GM19455 (cell line): Measurements from ENCODE around the gene MUC13.
"Not testable (repeated sequence)": the region's sequence is repeated elsewhere in the genome, so short reads cannot be mapped to it uniquely, and the experiment has no call there.

ENCODE experiments used
- ATAC-seq: cut with Tn5 transposase; IDR thresholded peaks from one replicate; pipeline ENCODE4 v1.9.1; 2021; ENCODE audit not compliant: unreplicated experiment

The MUC13 gene, protein sequence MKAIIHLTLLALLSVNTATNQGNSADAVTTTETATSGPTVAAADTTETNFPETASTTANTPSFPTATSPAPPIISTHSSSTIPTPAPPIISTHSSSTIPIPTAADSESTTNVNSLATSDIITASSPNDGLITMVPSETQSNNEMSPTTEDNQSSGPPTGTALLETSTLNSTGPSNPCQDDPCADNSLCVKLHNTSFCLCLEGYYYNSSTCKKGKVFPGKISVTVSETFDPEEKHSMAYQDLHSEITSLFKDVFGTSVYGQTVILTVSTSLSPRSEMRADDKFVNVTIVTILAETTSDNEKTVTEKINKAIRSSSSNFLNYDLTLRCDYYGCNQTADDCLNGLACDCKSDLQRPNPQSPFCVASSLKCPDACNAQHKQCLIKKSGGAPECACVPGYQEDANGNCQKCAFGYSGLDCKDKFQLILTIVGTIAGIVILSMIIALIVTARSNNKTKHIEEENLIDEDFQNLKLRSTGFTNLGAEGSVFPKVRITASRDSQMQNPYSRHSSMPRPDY

GRCh38 chr3:124934577-124934976 is at the start of gene MUC13:
Gene MUC13, minus strand, starts transcription at chr3:124934751. Its CDS starts 39 bp downstream, at chr3:124934712.
- no peak for ATAC-seq

- no peak for ATAC-seq
These were observed 48.3 kb upstream of the MUC13 start for GRCh38 chr3:124982855-124983254.

GRCh38 chr3:124981472-124981871 is 46.9 kb upstream of the MUC13 start:
- no peak for ATAC-seq

DNA sequence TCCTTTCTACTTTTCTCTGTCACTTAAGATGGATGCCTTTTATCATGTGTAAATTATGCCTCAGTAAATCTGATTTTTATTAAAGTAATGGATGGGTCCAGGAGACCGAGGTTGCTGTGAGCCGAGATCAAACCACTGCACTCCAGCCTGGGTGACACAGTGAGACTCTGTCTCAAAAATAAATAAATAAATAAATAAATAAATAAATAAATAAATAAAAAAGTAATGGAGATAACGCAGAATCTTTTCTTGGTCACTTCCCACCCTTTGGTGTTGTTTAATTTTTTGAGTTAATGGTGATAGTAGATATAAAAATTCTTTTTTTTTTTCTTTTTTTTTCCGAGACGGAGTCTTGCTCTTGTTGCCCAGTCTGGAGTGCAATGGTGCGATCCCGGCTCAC is 44.1 kb upstream of the MUC13 start:
- no peak for ATAC-seq

DNA sequence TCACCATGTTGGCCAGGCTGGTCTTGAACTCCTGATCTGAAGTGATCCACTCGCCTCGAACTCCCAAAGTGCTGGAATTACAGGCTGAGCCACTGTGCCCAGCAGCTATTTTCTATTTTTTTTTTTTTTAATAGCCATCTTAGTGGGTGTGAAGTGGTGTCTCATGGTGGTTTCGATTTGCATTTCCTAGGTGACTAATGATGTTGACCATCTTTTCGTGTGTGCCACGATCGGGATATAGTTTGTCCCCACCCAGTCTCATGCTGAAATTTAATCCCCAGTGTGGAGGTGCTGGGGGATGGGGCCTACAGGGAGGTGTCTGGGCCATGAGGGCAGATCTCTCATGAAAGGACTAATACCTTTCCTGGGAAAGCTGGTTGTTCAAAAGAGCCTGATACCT is 41.8 kb upstream of the MUC13 start:
- no peak for ATAC-seq

DNA sequence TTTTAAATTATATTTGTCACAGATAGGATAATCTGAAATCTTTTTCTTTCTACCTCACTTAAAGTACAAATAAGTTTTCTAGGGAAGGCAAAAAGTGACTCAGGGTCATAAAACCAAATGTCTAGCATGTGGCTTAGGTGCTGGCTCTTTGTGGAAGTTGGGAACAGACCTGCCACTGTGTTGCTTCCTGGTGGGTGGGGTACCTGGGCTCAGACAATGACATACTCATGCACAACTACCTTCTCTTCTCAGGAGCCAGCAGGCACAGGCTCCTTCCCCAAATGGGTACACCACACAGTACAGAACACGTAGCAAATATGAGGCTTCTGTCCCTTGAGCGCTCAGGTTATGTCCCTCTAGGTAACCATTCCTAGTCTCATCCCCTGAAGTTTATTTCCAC is 40.1 kb upstream of the MUC13 start:
- no peak for ATAC-seq

DNA sequence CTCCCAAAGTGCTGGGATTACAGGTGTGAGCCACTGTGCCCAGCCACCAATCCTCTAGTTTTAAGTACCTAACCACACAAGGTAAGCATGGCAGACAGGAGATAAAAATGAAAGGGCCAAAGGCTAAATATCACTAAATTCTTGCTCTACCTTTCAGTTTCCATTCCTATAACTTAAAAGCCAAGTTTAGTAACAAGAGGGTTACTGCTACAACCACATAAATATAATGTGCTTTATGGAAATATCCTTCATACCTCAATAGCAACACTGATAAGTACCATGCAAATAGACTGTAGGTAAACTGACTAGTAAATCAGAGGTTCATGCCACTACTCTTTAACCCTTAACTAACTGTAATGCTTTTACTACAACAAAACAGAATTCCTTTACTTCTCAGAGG is 38.7 kb upstream of the MUC13 start:
- no peak for ATAC-seq

DNA sequence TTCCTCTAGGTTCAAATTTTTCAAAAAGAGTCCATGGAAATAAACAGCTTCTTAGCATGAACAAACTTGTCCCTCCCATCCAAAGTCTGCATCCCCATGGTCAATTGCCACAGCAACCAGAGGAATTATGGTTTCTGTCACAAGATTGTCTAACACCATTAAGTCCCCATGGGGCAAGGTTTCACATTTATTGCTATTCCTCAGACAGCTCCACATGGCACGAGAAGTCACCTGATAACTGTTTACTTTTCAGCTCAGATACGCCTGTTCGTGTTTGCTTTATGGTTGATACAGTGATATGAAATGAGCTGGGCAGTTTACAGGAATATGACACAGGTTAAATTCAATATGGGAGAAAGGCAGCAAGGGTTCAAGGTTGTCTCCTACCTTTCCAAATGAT is 37.9 kb upstream of the MUC13 start:
- no peak for ATAC-seq

DNA sequence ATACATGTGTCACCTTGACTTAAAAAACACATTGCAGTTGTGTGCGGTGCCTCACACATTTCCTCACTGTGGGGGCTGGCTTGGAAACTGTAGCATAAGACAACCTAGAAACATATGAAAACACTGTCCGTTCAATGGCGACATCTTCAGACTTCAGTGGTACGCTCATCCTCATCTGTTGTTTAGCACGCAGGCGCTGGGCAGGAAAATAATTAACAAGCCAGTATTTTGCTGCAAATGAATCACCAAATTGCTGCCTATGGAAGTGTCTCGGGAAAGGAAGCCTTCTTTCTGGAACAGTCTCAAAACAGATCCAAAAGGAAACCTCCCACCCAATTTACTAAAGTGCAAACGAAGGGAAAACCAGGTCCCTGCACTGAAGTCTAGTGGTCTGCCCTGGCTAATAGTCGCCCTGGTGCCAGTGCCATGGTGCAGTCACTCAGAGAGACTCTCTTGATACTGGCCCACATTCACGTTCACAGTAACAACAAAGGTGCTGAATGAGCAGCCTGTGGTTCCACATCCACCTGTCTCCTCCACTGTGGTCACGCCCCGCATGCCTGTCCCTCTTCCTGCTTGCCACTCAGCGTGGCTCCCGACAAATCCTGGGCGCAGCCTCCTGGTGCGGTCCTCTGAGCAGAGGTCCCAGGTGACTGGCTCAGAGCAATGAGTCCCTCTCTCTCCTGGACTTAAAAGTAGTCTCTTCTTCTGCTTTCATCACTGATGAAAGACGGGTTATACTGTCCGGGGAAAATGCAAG is 35.6 kb upstream of the MUC13 start:
- no peak for ATAC-seq

DNA sequence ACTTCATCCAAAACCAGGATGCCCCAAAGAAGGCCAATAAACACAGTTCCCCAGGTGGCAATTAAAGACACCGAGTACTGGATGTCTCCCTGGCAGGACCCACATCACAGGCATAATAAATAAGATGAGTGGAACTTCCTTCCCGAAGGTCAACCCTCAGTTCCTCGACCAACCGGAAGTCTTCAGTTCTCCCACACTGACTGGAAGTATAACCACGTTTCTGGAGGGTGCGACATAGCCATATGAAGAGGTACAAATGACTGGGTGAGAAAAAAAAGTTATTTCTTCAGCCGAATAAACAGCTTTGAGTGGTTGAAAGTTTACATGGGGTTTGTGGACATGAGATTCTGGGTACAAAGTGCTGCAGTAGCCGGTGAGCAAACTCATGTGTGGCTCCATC is 34.6 kb upstream of the MUC13 start:
- no peak for ATAC-seq

DNA sequence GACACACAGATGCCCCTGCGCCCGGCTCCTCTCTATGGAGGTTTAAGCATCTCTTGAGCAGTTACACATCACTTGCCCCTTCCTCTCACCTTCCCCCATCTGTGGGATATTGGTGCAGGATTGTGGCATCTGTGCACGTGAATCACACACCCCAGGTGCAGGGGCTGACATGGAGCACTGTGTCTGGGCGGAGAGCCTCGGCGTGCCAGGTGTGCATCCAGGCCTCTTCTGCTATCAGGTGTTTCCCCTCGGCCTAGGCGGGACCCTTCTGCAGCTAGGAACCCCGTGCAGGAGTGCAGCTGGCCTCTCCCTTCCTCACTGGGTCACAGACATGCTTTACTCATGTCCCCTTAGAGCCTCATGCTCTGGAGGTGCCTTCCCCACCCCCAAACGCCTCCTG is 33.4 kb upstream of the MUC13 start:
- ATAC-seq, result no peak

GRCh38 chr3:124966521-124967445 is 32.2 kb upstream of the MUC13 start:
- no peak for ATAC-seq

DNA sequence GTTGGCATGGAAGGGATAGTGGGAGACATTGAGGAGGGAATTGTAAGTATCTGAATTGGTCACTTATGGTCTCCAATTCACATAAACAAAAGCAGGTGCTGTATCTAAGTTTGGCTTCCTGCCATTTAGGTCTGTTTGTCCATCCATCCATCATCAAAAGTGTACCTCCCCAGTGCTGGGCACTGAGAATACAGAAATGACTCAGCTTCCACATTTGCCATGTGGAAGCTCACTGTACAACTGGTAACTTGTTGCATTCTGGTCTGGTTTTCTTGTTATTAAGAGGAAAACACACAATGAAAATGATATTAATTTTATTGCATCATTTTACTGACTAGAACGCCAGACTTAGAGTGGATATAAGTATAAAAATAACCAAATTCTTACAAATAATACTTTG is 30.9 kb upstream of the MUC13 start:
- ATAC-seq, result no peak

DNA sequence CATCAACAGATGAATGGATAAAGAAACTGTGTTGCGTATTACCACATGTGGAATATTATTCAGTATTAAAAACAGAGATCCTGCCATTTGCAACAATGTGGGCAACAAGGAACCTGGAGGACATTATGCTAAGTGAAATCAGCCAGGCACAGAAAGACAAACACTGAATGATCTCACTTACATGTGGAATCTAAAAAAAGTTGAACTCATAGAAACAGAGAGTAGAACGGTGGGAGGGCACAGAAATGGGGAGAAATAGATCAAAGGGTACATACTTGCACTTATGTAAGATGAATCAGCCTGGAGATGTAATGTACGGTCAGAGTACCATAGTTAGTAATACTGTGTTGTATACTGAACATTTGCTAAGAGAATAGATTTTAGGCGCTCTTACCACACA is 29.8 kb upstream of the MUC13 start:
- no peak for ATAC-seq

GRCh38 chr3:124963755-124964154 is 29.2 kb upstream of the MUC13 start:
- ATAC-seq, result no peak

GRCh38 chr3:124962403-124962940 is 27.9 kb upstream of the MUC13 start:
- ATAC-seq, result no peak

DNA sequence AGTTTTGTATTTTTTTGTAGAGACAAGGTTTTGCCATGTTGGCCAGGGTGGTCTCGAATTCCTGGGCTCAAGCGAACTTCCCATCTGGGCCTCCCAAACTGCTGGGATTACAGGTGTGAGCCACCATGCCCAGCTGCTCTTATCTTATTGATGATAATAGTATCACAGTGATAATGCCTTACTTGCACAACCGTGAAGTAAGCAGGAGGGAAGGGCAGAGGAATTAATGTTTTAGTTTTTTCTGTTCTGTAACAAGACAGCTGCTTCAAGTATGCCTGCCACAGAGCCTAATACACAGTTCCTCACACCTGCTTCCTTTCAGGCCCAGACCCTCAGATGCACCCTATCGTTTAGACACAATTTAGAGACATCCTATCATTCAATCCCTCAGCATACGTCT is 26.1 kb upstream of the MUC13 start:
- ATAC-seq, result no peak

DNA sequence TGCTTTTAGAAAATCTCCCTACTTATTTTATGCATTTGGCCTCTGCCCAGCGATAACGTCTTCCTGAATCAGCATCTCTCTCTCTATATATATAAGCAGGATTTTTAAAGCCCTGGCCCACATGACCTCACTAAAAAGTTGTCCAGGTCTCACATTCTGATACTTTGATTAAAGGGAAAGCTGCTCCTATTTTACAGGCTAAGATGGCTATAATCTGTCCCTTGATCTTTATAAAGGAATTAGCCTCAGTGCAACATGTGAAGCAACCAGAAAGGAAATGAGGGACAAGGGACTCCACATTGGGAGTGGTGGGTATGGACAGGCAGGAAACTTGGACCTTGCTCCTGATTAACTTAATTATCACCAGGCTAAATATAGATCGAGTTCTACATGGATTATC is 25.6 kb upstream of the MUC13 start:
- ATAC-seq, result no peak

DNA sequence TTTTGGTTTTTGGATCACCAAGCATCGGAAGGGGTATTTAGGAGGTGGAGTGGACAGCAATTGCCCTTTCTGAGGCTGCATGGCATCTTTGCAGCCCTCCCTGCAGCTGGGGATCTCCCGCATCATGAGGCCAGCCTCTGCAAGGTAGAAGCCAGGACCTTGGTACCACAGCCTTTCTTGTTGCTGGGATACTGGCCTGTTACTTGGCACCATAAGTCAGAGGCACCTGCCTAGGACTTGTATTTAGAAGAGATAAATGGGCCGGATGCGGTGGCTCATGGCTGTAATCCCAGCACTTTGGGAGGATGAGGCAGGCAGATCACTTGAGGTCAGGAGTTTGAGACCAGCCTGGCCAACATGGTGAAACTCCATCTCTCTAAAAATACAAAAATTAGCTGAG is 23.4 kb upstream of the MUC13 start:
- not testable (repeated sequence) for ATAC-seq

- ATAC-seq, result no peak
These were observed 17.8 kb upstream of the MUC13 start for GRCh38 chr3:124952282-124952855.
